SK-N-SH treated with all-trans-retinoic acid at 6 μM for 48 hours (cell line): ENCODE measurements around the gene TTC13.

Experiments used
- ATAC-seq: fragments of 200-7000 bp; cut with Tn5 transposase; 3 replicates; pipeline ENCODE4 v1.9.1; 2020; ENCODE audit warnings: mild to moderate bottlenecking, moderate library complexity
- ARNTL ChIP-seq: fragments of 450-650 bp; formaldehyde crosslinking; IDR thresholded peaks from 2 replicates; pipeline ENCODE4 v1.5.0; 2020; ENCODE audit warnings: low read depth, mild to moderate bottlenecking, moderate library complexity, borderline replicate concordance
- BACH2 ChIP-seq: fragments of 250-450 bp; sonication (Bioruptor Pico); IDR thresholded peaks from 2 replicates; pipeline ENCODE4 v1.9.0; 2021; ENCODE audit warnings: mild to moderate bottlenecking, borderline replicate concordance
- CREB5 ChIP-seq: fragments of 250-450 bp; sonication (Bioruptor Pico); IDR thresholded peaks from 2 replicates; pipeline ENCODE4 v1.5.1; 2020; ENCODE audit warnings: low read depth, mild to moderate bottlenecking, moderate library complexity
- CSDC2 ChIP-seq: fragments of 250-450 bp; sonication (Bioruptor Pico); IDR thresholded peaks from 2 replicates; pipeline ENCODE4 v1.5.0; 2020; ENCODE audit warnings: mild to moderate bottlenecking, moderate library complexity
- CSRNP3 ChIP-seq: fragments of 250-450 bp; sonication (Bioruptor Pico); IDR thresholded peaks from 2 replicates; pipeline ENCODE4 v1.5.1; 2021; ENCODE audit warnings: mild to moderate bottlenecking, moderate library complexity
- ESRRG ChIP-seq: fragments of 250-450 bp; sonication (Bioruptor Pico); IDR thresholded peaks from 2 replicates; pipeline ENCODE4 v1.6.1; 2021; ENCODE audit warnings: mild to moderate bottlenecking
- GLIS3 ChIP-seq: fragments of 250-450 bp; sonication (Bioruptor Pico); IDR thresholded peaks from 2 replicates; pipeline ENCODE4 v1.5.0; 2020; ENCODE audit warnings: mild to moderate bottlenecking, moderate library complexity
- ISL1 ChIP-seq: fragments of 250-450 bp; sonication (Bioruptor Pico); IDR thresholded peaks from 2 replicates; pipeline ENCODE4 v2.1.2; 2022; ENCODE audit warnings: mild to moderate bottlenecking, moderate library complexity
- OSR1 ChIP-seq: fragments of 250-450 bp; sonication (Bioruptor Pico); IDR thresholded peaks from 2 replicates; pipeline ENCODE4 v1.8.0; 2022; ENCODE audit warnings: moderate library complexity, mild to moderate bottlenecking, inconsistent platforms
- PATZ1 ChIP-seq: fragments of 250-450 bp; sonication (Bioruptor Pico); IDR thresholded peaks from 2 replicates; pipeline ENCODE4 v1.8.0; 2020; ENCODE audit warnings: mild to moderate bottlenecking, moderate library complexity, borderline replicate concordance
- PPARA ChIP-seq: fragments of 250-450 bp; sonication (Bioruptor Pico); IDR thresholded peaks from 2 replicates; pipeline ENCODE4 v1.5.0; 2020; ENCODE audit warnings: mild to moderate bottlenecking, borderline replicate concordance
- RARB ChIP-seq: fragments of 250-450 bp; sonication (Bioruptor Pico); IDR thresholded peaks from 2 replicates; pipeline ENCODE4 v1.8.0; 2021; ENCODE audit warnings: mild to moderate bottlenecking, moderate library complexity
- SNAI2 ChIP-seq: fragments of 250-450 bp; sonication (Bioruptor Pico); IDR thresholded peaks from 2 replicates; pipeline ENCODE4 v1.5.0; 2020; ENCODE audit warnings: mild to moderate bottlenecking, moderate library complexity
- TCF4 ChIP-seq: fragments of 250-450 bp; sonication (Bioruptor Pico); IDR thresholded peaks from 2 replicates; pipeline ENCODE4 v1.8.0; 2021; ENCODE audit warnings: mild to moderate bottlenecking, moderate library complexity, borderline replicate concordance
- TSHZ2 ChIP-seq: fragments of 250-450 bp; sonication (Bioruptor Pico); IDR thresholded peaks from 2 replicates; pipeline ENCODE4 v1.5.0; 2020; ENCODE audit warnings: mild to moderate bottlenecking, moderate library complexity
- ZFP3 ChIP-seq: fragments of 250-450 bp; sonication (Bioruptor Pico); IDR thresholded peaks from 2 replicates; pipeline ENCODE4 v1.5.0; 2020; ENCODE audit warnings: mild to moderate bottlenecking, moderate library complexity
- ZFP30 ChIP-seq: fragments of 450-650 bp; formaldehyde crosslinking; IDR thresholded peaks from 2 replicates; pipeline ENCODE4 v1.5.0; 2022; ENCODE audit warnings: mild to moderate bottlenecking, moderate library complexity
- ZNF565 ChIP-seq: fragments of 450-650 bp; formaldehyde crosslinking; conservative IDR thresholded peaks from 2 replicates; pipeline ENCODE4 v1.5.0; 2020; ENCODE audit warnings: low read depth, mild to moderate bottlenecking, moderate library complexity
- ZNF70 ChIP-seq: fragments of 450-650 bp; formaldehyde crosslinking; IDR thresholded peaks from 2 replicates; pipeline ENCODE4 v1.5.0; 2020; ENCODE audit warnings: mild to moderate bottlenecking, moderate library complexity
- ZNF8 ChIP-seq: fragments of 450-650 bp; formaldehyde crosslinking; IDR thresholded peaks from 2 replicates; pipeline ENCODE4 v1.5.0; 2020; ENCODE audit warnings: mild to moderate bottlenecking, moderate library complexity

TTC13 gene

GRCh38 chr1:230863449-230863848, 115.2 kb downstream of the TTC13 start:
- TF ChIP-seq OSR1 (no peak), CSRNP3 (CRISPR knock-in tag) (no peak), ZFP30 (no peak), ZNF70 (CRISPR knock-in tag) (no peak), ZNF565 (CRISPR knock-in tag) (no peak), PPARA (CRISPR knock-in tag) (no peak), BACH2 (CRISPR knock-in tag) (no peak), CSDC2 (CRISPR knock-in tag) (no peak), CREB5 (CRISPR knock-in tag) (no peak), TCF4 (no peak), ZFP3 (CRISPR knock-in tag) (no peak)
- ATAC-seq: no peak

GRCh38 chr1:230861970-230862595, 116.6 kb downstream of the TTC13 start:
- TF ChIP-seq ARNTL (CRISPR knock-in tag) (no peak), PPARA (CRISPR knock-in tag) (no peak), GLIS3 (CRISPR knock-in tag) (no peak), RARB (CRISPR knock-in tag) (no peak), TSHZ2 (CRISPR knock-in tag) (no peak), CSRNP3 (CRISPR knock-in tag) (no peak), CSDC2 (CRISPR knock-in tag) (no peak), ZFP3 (CRISPR knock-in tag) (no peak), CREB5 (CRISPR knock-in tag) (no peak)
- TF ChIP-seq, all 23 proteins: peak for 0
- ATAC-seq: no peak

- ATAC-seq: no peak
- no peak for TF ChIP-seq CSDC2 (CRISPR knock-in tag)
- TF ChIP-seq, all 23 proteins: peak for 0
Measured at GRCh38 chr1:230861489-230861888, 117.2 kb downstream of the TTC13 start.

GRCh38 chr1:230860617-230861384, 117.9 kb downstream of the TTC13 start:
- no peak for ATAC-seq
- no peak for TF ChIP-seq ZFP30
- TF ChIP-seq GLIS3 (CRISPR knock-in tag): no peak
- TF ChIP-seq ZNF8: no peak
- no peak for TF ChIP-seq RARB (CRISPR knock-in tag)
- no peak for TF ChIP-seq SNAI2 (CRISPR knock-in tag)
- TF ChIP-seq ZNF565 (CRISPR knock-in tag): no peak
- TF ChIP-seq PATZ1 (CRISPR knock-in tag): no peak
- TF ChIP-seq ESRRG: no peak
- TF ChIP-seq BACH2 (CRISPR knock-in tag): no peak
- no peak for TF ChIP-seq ZNF70 (CRISPR knock-in tag)
- no peak for TF ChIP-seq PPARA (CRISPR knock-in tag)
- no peak for TF ChIP-seq TSHZ2 (CRISPR knock-in tag)
- TF ChIP-seq TCF4: no peak
- no peak for TF ChIP-seq CSDC2 (CRISPR knock-in tag)
- no peak for TF ChIP-seq ISL1 (CRISPR knock-in tag)
